K562 (cell line): ENCODE results near the gene TTC24. TPM values are rescaled to one million over a fixed set of nuclear protein-coding genes. Genes with fewer than 3 reads are reported as not detected.

ENCODE experiments used
- CTBP1 ChIP-seq: fragments of 450-650 bp; IDR thresholded peaks from 2 replicates; pipeline ENCODE4 v1.6.1; 2016; ENCODE audit warnings: borderline replicate concordance
- MAFG ChIP-seq: fragments of 450-650 bp; conservative IDR thresholded peaks from 2 replicates; pipeline ENCODE4 v1.6.1; 2016; ENCODE audit warnings: missing genetic modification characterization, missing compliant biosample characterization
- MTA3 ChIP-seq: fragments of 450-650 bp; formaldehyde crosslinking; IDR thresholded peaks from 2 replicates; pipeline ENCODE4 v1.6.1; 2017; ENCODE audit warnings: mild to moderate bottlenecking, borderline replicate concordance
- NELFE ChIP-seq: IDR thresholded peaks from 2 replicates; pipeline ENCODE4 v1.6.1; 2011; ENCODE audit warnings: mild to moderate bottlenecking; ENCODE audit not compliant: insufficient read depth, insufficient read length
- RFX7 ChIP-seq: fragments of 250-450 bp; sonication (Bioruptor Pico); IDR thresholded peaks from 2 replicates; pipeline ENCODE4 v1.5.1; 2021; ENCODE audit warnings: mild to moderate bottlenecking
- SMARCA5 ChIP-seq: fragments of 450-650 bp; IDR thresholded peaks from 2 replicates; pipeline ENCODE4 v1.6.1; 2016
- SMC3 ChIP-seq: conservative IDR thresholded peaks from 2 replicates; pipeline ENCODE4 v1.6.1; 2011; ENCODE audit warnings: low read depth, low read length, improper control_type of control experiment; ENCODE audit not compliant: insufficient read depth
- SPI1 ChIP-seq: IDR thresholded peaks from 2 replicates; pipeline ENCODE4 v1.6.1; 2011; ENCODE audit warnings: low read depth, low read length, control low read depth, borderline replicate concordance
- ZNF143 ChIP-seq: sonication (generic); formaldehyde crosslinking; IDR thresholded peaks from 2 replicates; pipeline ENCODE4 v1.9.0; 2022; ENCODE audit warnings: mild to moderate bottlenecking, missing genetic modification reagents
- ZNF75A ChIP-seq: fragments of 450-650 bp; formaldehyde crosslinking; IDR thresholded peaks from 2 replicates; pipeline ENCODE4 v1.4.0; 2020; ENCODE audit warnings: mild to moderate bottlenecking
- polyA plus RNA-seq, 8 experiments: library from polyadenylated mRNA; depleted of rRNA in 4 of 8; stranded (reverse) in 5 of 8; unstranded in 3 of 8; fragments of >200 nt; fragmentation: Nextera tagmentation in 2 of 8; fragmentation: Illumina TruSeq in 1 of 8; extraction: Ambion mirVana in 2 of 8; extraction: Trizol in 1 of 8; gene quantifications; 2 replicates each; pipeline versions ENCODE4 v1.2.1 to v1.2.3, GENCODE V29; 2011 to 2014; ENCODE audit warnings: inconsistent platforms in 1 of 8, missing spikeins in 1 of 8
- total RNA-seq, 7 experiments: library from RNA; depleted of rRNA in 6 of 7; stranded (reverse); fragments of >200 nt in 6 of 7; fragmentation: Illumina TruSeq in 2 of 7; extraction: Trizol in 2 of 7; gene quantifications; 2 replicates each; pipeline versions ENCODE4 v1.2.1 to v1.2.3, GENCODE V29; 2011 to 2021; ENCODE audit warnings: low replicate concordance in 1 of 7
- TF ChIP-seq, protein P1 (sequence below), 2 experiments: fragments of 450-650 bp; formaldehyde crosslinking in 1 of 2; IDR thresholded peaks; 2 replicates each; pipeline versions ENCODE4 v1.4.0 to v1.6.1; 2014 to 2020; ENCODE audit warnings: mild to moderate bottlenecking in 2 of 2, borderline replicate concordance in 1 of 2, low read depth in 1 of 2
- TF ChIP-seq, protein P2 (sequence below): fragments of 250-450 bp; sonication (Bioruptor Pico); IDR thresholded peaks from 2 replicates; pipeline ENCODE4 v1.8.0; 2022; ENCODE audit warnings: moderate library complexity, mild to moderate bottlenecking, inconsistent platforms
- TF ChIP-seq, protein P3 (sequence below): sonication (generic); formaldehyde crosslinking; IDR thresholded peaks from 2 replicates; pipeline ENCODE4 v1.8.0; 2022; ENCODE audit warnings: missing genetic modification reagents, mild to moderate bottlenecking, moderate library complexity, borderline replicate concordance
- TF ChIP-seq, protein P4 (sequence below), 3 experiments: IDR thresholded peaks in 2 of 3; conservative IDR thresholded peaks in 1 of 3; 2 replicates each; pipeline ENCODE4 v1.5.1; 2011 to 2012; ENCODE audit warnings: low read length in 3 of 3, mild to moderate bottlenecking in 3 of 3, control low read depth in 2 of 3, improper control_type of control experiment in 1 of 3, inconsistent platforms in 1 of 3, low read depth in 1 of 3, mixed read lengths in 1 of 3, moderate library complexity in 1 of 3; ENCODE audit not compliant: insufficient read depth in 2 of 3

Gene TTC24
- total and polyA plus RNA-seq, 9 of the 15 experiments (the other 6 are each of a cell fraction or from before 2014, with no cell fraction given) = not detected

DNA sequence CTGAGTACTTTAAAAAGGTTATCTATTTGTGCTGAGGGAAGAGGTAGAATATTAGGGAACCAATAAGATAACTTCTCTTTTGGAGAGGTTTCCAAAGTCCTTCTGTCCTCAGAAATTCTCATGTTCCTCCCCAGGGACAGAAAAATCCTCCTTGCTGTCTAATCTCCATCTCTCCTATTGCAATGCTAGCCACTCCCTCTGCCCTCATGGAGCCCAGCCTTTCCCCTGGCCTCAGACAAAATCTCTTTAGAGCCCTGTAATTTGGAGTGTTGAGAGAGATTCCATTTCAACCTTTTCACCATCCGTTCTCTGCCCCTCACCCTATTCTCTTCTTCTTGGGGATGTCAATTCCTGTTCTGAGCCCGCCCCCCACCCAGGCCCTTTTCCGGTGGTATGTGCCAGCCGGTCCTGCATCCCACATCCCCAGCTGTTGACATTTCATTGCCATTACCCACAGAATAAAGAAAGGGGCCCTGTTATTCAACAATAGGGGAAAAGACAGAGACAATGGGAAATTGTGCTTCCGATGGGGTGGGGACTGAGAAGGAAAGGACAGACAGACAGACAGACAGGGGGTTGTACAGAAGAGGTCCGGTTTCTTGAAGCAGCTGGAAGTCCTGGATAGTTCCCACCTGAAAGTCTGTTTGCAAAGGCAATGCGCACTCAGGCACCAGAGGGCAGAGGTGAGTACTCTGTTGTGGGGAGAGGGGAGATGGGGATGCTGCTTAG lies 39.5 kb downstream of the TTC24 start, which contains the start of gene HAPLN2 (continued):
- TF ChIP-seq, protein P1, sequence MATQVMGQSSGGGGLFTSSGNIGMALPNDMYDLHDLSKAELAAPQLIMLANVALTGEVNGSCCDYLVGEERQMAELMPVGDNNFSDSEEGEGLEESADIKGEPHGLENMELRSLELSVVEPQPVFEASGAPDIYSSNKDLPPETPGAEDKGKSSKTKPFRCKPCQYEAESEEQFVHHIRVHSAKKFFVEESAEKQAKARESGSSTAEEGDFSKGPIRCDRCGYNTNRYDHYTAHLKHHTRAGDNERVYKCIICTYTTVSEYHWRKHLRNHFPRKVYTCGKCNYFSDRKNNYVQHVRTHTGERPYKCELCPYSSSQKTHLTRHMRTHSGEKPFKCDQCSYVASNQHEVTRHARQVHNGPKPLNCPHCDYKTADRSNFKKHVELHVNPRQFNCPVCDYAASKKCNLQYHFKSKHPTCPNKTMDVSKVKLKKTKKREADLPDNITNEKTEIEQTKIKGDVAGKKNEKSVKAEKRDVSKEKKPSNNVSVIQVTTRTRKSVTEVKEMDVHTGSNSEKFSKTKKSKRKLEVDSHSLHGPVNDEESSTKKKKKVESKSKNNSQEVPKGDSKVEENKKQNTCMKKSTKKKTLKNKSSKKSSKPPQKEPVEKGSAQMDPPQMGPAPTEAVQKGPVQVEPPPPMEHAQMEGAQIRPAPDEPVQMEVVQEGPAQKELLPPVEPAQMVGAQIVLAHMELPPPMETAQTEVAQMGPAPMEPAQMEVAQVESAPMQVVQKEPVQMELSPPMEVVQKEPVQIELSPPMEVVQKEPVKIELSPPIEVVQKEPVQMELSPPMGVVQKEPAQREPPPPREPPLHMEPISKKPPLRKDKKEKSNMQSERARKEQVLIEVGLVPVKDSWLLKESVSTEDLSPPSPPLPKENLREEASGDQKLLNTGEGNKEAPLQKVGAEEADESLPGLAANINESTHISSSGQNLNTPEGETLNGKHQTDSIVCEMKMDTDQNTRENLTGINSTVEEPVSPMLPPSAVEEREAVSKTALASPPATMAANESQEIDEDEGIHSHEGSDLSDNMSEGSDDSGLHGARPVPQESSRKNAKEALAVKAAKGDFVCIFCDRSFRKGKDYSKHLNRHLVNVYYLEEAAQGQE (IDR thresholded peaks at IDR 0.05; ENCODE audit: borderline replicate concordance) = peak; percentile 15; the same call in 1 of the 2 replicates
- TF ChIP-seq, protein P1 (CRISPR knock-in tag; IDR thresholded peaks at IDR 0.05; ENCODE audit: low read depth) = no peak
- TF ChIP-seq CTBP1 (0 out of 2 replicates have a peak, but pooled peaks have one; percentile 27), MAFG (no peak), SMARCA5 (no peak), MTA3 (no peak), ZNF75A (CRISPR knock-in tag) (no peak), ZNF143 (no peak), SMC3 (peak; percentile 64), NELFE (no peak), RFX7 (CRISPR knock-in tag) (no peak), SPI1 (no peak)
- TF ChIP-seq, protein P2, sequence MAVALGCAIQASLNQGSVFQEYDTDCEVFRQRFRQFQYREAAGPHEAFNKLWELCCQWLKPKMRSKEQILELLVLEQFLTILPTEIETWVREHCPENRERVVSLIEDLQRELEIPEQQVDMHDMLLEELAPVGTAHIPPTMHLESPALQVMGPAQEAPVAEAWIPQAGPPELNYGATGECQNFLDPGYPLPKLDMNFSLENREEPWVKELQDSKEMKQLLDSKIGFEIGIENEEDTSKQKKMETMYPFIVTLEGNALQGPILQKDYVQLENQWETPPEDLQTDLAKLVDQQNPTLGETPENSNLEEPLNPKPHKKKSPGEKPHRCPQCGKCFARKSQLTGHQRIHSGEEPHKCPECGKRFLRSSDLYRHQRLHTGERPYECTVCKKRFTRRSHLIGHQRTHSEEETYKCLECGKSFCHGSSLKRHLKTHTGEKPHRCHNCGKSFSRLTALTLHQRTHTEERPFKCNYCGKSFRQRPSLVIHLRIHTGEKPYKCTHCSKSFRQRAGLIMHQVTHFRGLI (CRISPR knock-in tag) = no peak
- TF ChIP-seq, protein P3, sequence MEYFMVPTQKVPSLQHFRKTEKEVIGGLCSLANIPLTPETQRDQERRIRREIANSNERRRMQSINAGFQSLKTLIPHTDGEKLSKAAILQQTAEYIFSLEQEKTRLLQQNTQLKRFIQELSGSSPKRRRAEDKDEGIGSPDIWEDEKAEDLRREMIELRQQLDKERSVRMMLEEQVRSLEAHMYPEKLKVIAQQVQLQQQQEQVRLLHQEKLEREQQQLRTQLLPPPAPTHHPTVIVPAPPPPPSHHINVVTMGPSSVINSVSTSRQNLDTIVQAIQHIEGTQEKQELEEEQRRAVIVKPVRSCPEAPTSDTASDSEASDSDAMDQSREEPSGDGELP (CRISPR knock-in tag) = 0 out of 2 replicates have a peak, but pooled peaks have one; percentile 15
- TF ChIP-seq, protein P4, sequence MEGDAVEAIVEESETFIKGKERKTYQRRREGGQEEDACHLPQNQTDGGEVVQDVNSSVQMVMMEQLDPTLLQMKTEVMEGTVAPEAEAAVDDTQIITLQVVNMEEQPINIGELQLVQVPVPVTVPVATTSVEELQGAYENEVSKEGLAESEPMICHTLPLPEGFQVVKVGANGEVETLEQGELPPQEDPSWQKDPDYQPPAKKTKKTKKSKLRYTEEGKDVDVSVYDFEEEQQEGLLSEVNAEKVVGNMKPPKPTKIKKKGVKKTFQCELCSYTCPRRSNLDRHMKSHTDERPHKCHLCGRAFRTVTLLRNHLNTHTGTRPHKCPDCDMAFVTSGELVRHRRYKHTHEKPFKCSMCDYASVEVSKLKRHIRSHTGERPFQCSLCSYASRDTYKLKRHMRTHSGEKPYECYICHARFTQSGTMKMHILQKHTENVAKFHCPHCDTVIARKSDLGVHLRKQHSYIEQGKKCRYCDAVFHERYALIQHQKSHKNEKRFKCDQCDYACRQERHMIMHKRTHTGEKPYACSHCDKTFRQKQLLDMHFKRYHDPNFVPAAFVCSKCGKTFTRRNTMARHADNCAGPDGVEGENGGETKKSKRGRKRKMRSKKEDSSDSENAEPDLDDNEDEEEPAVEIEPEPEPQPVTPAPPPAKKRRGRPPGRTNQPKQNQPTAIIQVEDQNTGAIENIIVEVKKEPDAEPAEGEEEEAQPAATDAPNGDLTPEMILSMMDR (IDR thresholded peaks at IDR 0.05 in 2 of 3, conservative IDR thresholded peaks at IDR 0.05 in 1 of 3; ENCODE audit: insufficient read depth in 2 of 3, low read depth in 1 of 3, low read length in 3 of 3) = peak; percentile 65 to 75 (median 71)
